Measurements from ENCODE around the gene BMP7. TPM values are rescaled to one million over a fixed set of nuclear protein-coding genes. Genes with fewer than 3 reads are reported as not detected.

Gene BMP7
- total and polyA plus RNA-seq, 2 of the 8 experiments (the other 6 are each of a cell fraction or from before 2014, with no cell fraction given), result 9.2 to 14.7 TPM

GRCh38 chr20:57195469-57196100, 70.9 kb downstream of the BMP7 start (continued):
- TF ChIP-seq CHD7 (IDR thresholded peaks at IDR 0.05; ENCODE audit: insufficient replicate concordance, low read length) (no peak), HDAC6 (IDR thresholded peaks at IDR 0.05; ENCODE audit: low read depth, low read length) (no peak)

Data from H1 (cell line).